Glutamatergic neuron (in vitro differentiated cells): ENCODE results near the gene C2orf76. TPM values are rescaled to one million over a fixed set of nuclear protein-coding genes. Genes with fewer than 3 reads are reported as not detected.

ENCODE experiments used
- DNase-seq: peaks from one replicate; pipeline ENCODE4 v3.0.0; 2022
- H3K27ac Mint-ChIP-seq: one replicate; pipeline ENCODE4 v1.8.0; 2020; ENCODE audit warnings: mild to moderate bottlenecking, mixed read lengths, inconsistent platforms; ENCODE audit not compliant: unreplicated experiment
- H3K27me3 Mint-ChIP-seq: one replicate; pipeline ENCODE4 v1.8.0; 2020; ENCODE audit warnings: mild to moderate bottlenecking, moderate library complexity, mixed read lengths, inconsistent platforms; ENCODE audit not compliant: unreplicated experiment
- H3K36me3 Mint-ChIP-seq: one replicate; pipeline ENCODE4 v1.8.0; 2020; ENCODE audit warnings: mild to moderate bottlenecking, mixed read lengths, inconsistent platforms; ENCODE audit not compliant: unreplicated experiment
- H3K4me1 Mint-ChIP-seq: one replicate; pipeline ENCODE4 v1.8.0; 2020; ENCODE audit warnings: mild to moderate bottlenecking, low read depth, mixed read lengths, inconsistent platforms; ENCODE audit not compliant: unreplicated experiment
- H3K4me3 Mint-ChIP-seq: one replicate; pipeline ENCODE4 v1.8.0; 2020; ENCODE audit warnings: mild to moderate bottlenecking, mixed read lengths, inconsistent platforms; ENCODE audit not compliant: unreplicated experiment
- H3K9me3 Mint-ChIP-seq: one replicate; pipeline ENCODE4 v1.8.0; 2020; ENCODE audit warnings: mild to moderate bottlenecking, moderate library complexity, mixed read lengths, inconsistent platforms; ENCODE audit not compliant: unreplicated experiment
- total RNA-seq: library from RNA; stranded (reverse); fragmentation: NEBNext Ultra II Directional; extraction: Animal tissue kit (Norgen Biotek cat#: 25700); gene quantifications from one replicate; pipeline ENCODE4 v1.2.1, GENCODE V29; 2021; ENCODE audit not compliant: unreplicated experiment
- TF ChIP-seq, protein P1 (sequence below): fragments of 200-600 bp; sonication (generic); IDR thresholded peaks from one replicate; pipeline ENCODE4 v1.5.0; 2021; ENCODE audit not compliant: partially characterized antibody, unreplicated experiment

The C2orf76 gene
- total RNA-seq, 1 donor from 2014 or later: 10.4 TPM

DNA sequence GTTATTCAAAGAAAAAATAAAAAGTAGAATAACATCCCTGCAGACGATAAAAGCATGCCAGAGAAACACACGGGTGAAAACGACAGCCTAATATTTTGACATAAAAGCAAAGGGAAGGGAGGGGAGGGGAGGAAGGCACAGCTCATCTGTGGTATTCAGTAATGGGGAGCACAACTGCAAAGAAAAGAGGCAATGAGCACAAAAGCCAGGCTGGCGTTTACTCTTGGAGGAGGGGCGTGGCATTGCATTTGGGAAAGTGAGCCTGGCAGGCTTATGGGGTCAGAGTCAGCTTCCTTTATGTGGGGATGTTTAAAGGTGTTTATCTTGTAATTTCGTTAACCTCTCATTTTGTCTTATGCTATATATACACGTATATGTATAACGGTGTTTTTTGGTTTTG is 89.8 kb downstream of the C2orf76 start:
- TF ChIP-seq, protein P1, sequence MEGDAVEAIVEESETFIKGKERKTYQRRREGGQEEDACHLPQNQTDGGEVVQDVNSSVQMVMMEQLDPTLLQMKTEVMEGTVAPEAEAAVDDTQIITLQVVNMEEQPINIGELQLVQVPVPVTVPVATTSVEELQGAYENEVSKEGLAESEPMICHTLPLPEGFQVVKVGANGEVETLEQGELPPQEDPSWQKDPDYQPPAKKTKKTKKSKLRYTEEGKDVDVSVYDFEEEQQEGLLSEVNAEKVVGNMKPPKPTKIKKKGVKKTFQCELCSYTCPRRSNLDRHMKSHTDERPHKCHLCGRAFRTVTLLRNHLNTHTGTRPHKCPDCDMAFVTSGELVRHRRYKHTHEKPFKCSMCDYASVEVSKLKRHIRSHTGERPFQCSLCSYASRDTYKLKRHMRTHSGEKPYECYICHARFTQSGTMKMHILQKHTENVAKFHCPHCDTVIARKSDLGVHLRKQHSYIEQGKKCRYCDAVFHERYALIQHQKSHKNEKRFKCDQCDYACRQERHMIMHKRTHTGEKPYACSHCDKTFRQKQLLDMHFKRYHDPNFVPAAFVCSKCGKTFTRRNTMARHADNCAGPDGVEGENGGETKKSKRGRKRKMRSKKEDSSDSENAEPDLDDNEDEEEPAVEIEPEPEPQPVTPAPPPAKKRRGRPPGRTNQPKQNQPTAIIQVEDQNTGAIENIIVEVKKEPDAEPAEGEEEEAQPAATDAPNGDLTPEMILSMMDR: no peak
- no peak for DNase-seq
- Mint-ChIP-seq H3K36me3 (no peaks in the 10 kb centered on the region), H3K27me3 (no peaks in the 10 kb centered on the region), H3K9me3 (no peaks in the 10 kb centered on the region), H3K27ac (no peak overlapping the region), H3K4me3 (no peak overlapping the region), H3K4me1 (no peaks in the 10 kb centered on the region)

DNA sequence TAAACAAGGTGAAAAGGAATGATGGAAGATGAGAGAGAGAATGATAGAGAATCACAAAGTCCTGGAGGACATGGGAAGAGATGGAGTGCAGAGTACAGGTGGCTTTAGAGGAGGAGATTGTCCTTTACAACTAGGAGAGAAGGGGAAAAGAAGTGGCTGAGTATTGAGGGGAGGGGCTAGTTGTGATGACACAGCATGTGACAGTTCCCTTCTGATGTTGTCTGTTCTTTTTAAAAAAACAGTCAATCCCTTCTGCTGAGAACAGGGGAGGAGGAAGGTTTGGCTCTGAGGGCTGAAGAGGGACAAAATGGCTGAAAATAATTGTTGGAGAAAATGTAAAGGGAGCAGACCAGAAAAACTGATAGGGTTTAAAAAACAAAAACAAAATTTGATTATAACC is 99.0 kb downstream of the C2orf76 start:
- Mint-ChIP-seq H3K4me1 (peaks cover 1% of the 10 kb centered on the region), H3K4me3 (no peak overlapping the region), H3K36me3 (no peaks in the 10 kb centered on the region), H3K27ac (no peak overlapping the region), H3K27me3 (no peaks in the 10 kb centered on the region), H3K9me3 (no peaks in the 10 kb centered on the region)
- TF ChIP-seq, protein P1: no peak
- DNase-seq: no peak

DNA sequence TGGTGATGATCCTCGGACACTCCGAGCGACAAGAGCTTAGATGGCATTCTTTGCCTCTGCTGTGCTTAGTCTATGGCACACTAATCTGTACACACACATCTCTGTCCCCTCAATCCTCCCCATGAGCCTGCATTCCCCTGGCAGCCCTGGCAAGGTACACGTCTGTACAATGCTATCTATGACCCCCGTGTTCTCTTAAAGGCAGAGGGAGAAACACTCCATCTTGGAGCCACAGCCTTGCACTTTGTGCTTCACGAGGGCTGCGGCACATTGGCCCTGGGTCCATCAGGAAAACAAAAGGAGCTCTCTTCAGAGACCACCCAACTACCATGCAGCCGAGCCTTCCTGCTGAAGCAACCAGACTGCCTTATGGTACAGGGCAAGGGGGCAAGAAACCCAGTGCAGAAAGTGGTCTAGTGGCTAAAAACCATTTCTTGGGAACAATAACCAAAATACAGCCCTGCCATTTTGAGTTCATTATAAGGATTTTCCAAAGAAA is 100.5 kb downstream of the C2orf76 start:
- no peak for DNase-seq
- no peaks in the 10 kb centered on the region for H3K9me3 Mint-ChIP-seq
- no peaks in the 10 kb centered on the region for H3K27me3 Mint-ChIP-seq
- H3K4me3 Mint-ChIP-seq: no peak overlapping the region
- H3K4me1 Mint-ChIP-seq: peaks cover 1% of the 10 kb centered on the region
- no peak overlapping the region for H3K27ac Mint-ChIP-seq
- TF ChIP-seq, protein P1: no peak
- H3K36me3 Mint-ChIP-seq: no peaks in the 10 kb centered on the region

DNA sequence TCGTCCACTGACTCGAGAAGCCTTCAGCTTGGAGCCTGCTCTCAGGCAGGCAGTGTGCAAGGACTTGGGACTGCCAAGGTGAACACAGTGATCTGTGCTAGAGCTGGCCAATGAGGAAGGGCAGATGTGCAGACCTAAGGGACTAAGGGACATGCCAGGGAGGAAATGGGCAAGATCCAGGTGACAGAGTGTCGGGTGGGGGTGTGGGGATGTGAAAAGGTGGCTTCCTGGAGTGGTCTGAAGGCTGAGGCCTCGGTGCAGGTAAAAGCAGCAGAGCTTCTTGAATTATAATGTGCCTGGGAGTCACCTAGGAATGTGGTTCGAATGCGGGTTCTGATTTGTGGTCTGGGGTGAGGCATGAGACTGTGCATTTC is 101.0 kb downstream of the C2orf76 start:
- H3K4me3 Mint-ChIP-seq: no peak overlapping the region
- peaks cover 1% of the 10 kb centered on the region for H3K4me1 Mint-ChIP-seq
- H3K27ac Mint-ChIP-seq: no peak overlapping the region
- no peaks in the 10 kb centered on the region for H3K36me3 Mint-ChIP-seq
- TF ChIP-seq, protein P1: no peak
- H3K27me3 Mint-ChIP-seq: no peaks in the 10 kb centered on the region
- DNase-seq: no peak
- H3K9me3 Mint-ChIP-seq: no peaks in the 10 kb centered on the region

DNA sequence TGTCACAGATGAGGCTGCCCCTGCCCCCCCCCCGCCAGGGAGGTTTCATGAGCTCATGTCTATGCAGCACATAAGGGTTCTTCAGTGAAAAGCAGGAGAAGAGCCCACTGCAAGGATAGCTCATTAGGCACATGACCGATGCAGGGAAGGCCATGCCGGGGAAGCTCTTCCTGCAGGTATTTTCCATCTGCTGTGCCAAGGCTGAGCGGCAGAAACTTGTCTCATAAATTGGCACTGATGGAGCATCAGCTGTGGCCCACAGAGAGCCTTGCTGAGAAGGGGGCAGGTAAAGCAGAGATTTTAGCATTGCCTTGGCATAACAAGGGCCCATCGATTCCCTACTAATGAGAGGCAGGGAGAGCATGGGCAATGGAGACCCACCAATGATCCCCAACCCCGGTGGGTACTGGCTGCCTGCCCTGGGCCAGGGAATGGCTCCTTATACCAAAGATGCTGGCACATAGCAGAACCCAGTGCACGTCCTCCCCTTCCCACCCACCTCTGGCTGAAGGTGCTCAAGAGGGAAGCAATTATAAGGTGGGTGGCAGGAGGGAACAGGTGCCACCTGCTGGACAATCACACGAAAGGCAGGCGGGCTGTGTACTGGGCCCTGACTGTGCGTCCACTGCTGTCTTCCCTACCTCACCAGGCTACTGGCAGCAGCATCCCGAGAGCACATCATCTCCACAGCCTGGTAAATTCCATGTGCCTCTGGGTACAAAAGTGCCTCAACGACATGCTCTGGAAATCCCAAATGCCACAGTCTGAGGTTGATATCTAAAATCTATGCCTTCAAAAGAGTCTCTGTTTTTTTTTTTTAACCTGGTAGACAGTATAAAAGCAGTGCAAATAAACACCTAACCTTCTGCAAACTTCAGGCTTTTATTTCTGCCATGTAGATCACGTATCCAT is 101.6 kb downstream of the C2orf76 start:
- peak; percentile 67 for DNase-seq
- Mint-ChIP-seq H3K9me3 (no peaks in the 10 kb centered on the region), H3K36me3 (no peaks in the 10 kb centered on the region), H3K27me3 (no peaks in the 10 kb centered on the region), H3K4me1 (peaks cover 1% of the 10 kb centered on the region), H3K4me3 (no peak overlapping the region), H3K27ac (no peak overlapping the region)
- TF ChIP-seq, protein P1: peak; percentile 82
